HepG2 (cell line): ENCODE data around the gene ZCCHC24. TPM values are rescaled to one million over a fixed set of nuclear protein-coding genes. Genes with fewer than 3 reads are reported as not detected.

Source experiments
- AGO1 ChIP-seq: fragments of 200-400 bp; formaldehyde crosslinking; IDR thresholded peaks from 2 replicates; pipeline ENCODE4 v1.6.1; 2017; ENCODE audit warnings: mild to moderate bottlenecking, low read depth, low read length, moderate library complexity; ENCODE audit not compliant: poor library complexity, severe bottlenecking
- HNF4G ChIP-seq, 2 experiments: sonication (generic) in 1 of 2; formaldehyde crosslinking in 1 of 2; IDR thresholded peaks; 2 replicates each; pipeline versions ENCODE4 v1.4.0 to v1.6.1; 2011 to 2020; ENCODE audit warnings: borderline replicate concordance in 2 of 2, low read depth in 2 of 2, mild to moderate bottlenecking in 2 of 2, low read length in 1 of 2, missing genetic modification reagents in 1 of 2, moderate library complexity in 1 of 2
- KLF16 ChIP-seq, 2 experiments: sonication (generic) in 1 of 2; formaldehyde crosslinking in 1 of 2; IDR thresholded peaks; 2 replicates each; pipeline versions ENCODE4 v1.6.1 to v1.8.0; 2016 to 2023; ENCODE audit warnings: missing genetic modification reagents in 2 of 2, missing compliant biosample characterization in 1 of 2
- PITX1 ChIP-seq: sonication (generic); formaldehyde crosslinking; IDR thresholded peaks from 2 replicates; pipeline ENCODE4 v1.5.1; 2020; ENCODE audit warnings: mild to moderate bottlenecking, missing genetic modification reagents
- POGZ ChIP-seq: sonication (generic); formaldehyde crosslinking; IDR thresholded peaks from 2 replicates; pipeline ENCODE4 v1.4.0; 2020; ENCODE audit warnings: mild to moderate bottlenecking, missing genetic modification reagents
- RORA ChIP-seq: sonication (generic); formaldehyde crosslinking; IDR thresholded peaks from 2 replicates; pipeline ENCODE4 v1.5.0; 2020; ENCODE audit warnings: mild to moderate bottlenecking, missing genetic modification reagents, moderate library complexity
- SIN3B ChIP-seq: fragments of 150-350 bp; IDR thresholded peaks from 2 replicates; pipeline ENCODE4 v1.6.1; 2014; ENCODE audit warnings: low read length
- TCF12 ChIP-seq, 2 experiments: fragments of 450-650 bp in 1 of 2; sonication (generic) in 1 of 2; formaldehyde crosslinking in 1 of 2; IDR thresholded peaks; 2 replicates each; pipeline versions ENCODE4 v1.6.1 to v1.8.0; 2017 to 2022; ENCODE audit warnings: antibody characterized with exemption in 1 of 2, mild to moderate bottlenecking in 1 of 2, missing genetic modification reagents in 1 of 2, moderate library complexity in 1 of 2
- TSC22D2 ChIP-seq: sonication (generic); formaldehyde crosslinking; IDR thresholded peaks from 2 replicates; pipeline ENCODE4 v1.5.1; 2020; ENCODE audit warnings: missing genetic modification reagents, mild to moderate bottlenecking, borderline replicate concordance
- ZBTB8A ChIP-seq: sonication (generic); formaldehyde crosslinking; IDR thresholded peaks from 2 replicates; pipeline ENCODE4 v1.4.0; 2020; ENCODE audit warnings: mild to moderate bottlenecking, low read depth, missing genetic modification reagents, borderline replicate concordance
- ZNF205 ChIP-seq: IDR thresholded peaks from 2 replicates; pipeline ENCODE4 v1.6.1; 2018; ENCODE audit warnings: missing biosample characterization, missing genetic modification reagents
- ZNF296 ChIP-seq: sonication (generic); formaldehyde crosslinking; conservative IDR thresholded peaks from 2 replicates; pipeline ENCODE4 v1.5.0; 2020; ENCODE audit warnings: mild to moderate bottlenecking, missing genetic modification reagents
- ZNF562 ChIP-seq: sonication (generic); formaldehyde crosslinking; IDR thresholded peaks from 2 replicates; pipeline ENCODE4 v1.8.0; 2022; ENCODE audit warnings: missing genetic modification reagents, borderline replicate concordance
- ZNF776 ChIP-seq: sonication (generic); formaldehyde crosslinking; IDR thresholded peaks from 2 replicates; pipeline ENCODE4 v1.4.0; 2020; ENCODE audit warnings: mild to moderate bottlenecking, missing genetic modification reagents
- polyA plus RNA-seq, 8 experiments: library from polyadenylated mRNA; depleted of rRNA in 3 of 8; stranded (reverse) in 7 of 8; unstranded in 1 of 8; fragments of >200 nt; fragmentation: Illumina TruSeq in 4 of 8; extraction: Trizol in 4 of 8; gene quantifications; 2 replicates each; pipeline versions ENCODE4 v1.2.1 to v1.2.3, GENCODE V29; 2011 to 2016; ENCODE audit warnings: low read depth in 4 of 8, missing spikeins in 1 of 8, mixed read lengths in 1 of 8; ENCODE audit not compliant: insufficient read depth in 1 of 8
- total RNA-seq, 5 experiments: library from RNA; depleted of rRNA; stranded (reverse); fragments of >200 nt; fragmentation: Illumina TruSeq; extraction: Trizol; gene quantifications; 2 replicates each; pipeline ENCODE4 v1.2.3, GENCODE V29; 2016; ENCODE audit warnings: low read depth in 1 of 5
- TF ChIP-seq, protein P1 (sequence below): IDR thresholded peaks from 2 replicates; pipeline ENCODE4 v1.6.1; 2016
- TF ChIP-seq, protein P2 (sequence below): sonication (generic); formaldehyde crosslinking; conservative IDR thresholded peaks from 2 replicates; pipeline ENCODE4 v1.8.0; 2022; ENCODE audit warnings: mild to moderate bottlenecking, moderate library complexity, missing genetic modification reagents
- TF ChIP-seq, protein P3 (sequence below): sonication (generic); formaldehyde crosslinking; IDR thresholded peaks from 2 replicates; pipeline ENCODE4 v1.5.0; 2020; ENCODE audit warnings: mild to moderate bottlenecking, missing genetic modification reagents, borderline replicate concordance
- TF ChIP-seq, protein P4 (sequence below): sonication (generic); formaldehyde crosslinking; IDR thresholded peaks from 2 replicates; pipeline ENCODE4 v1.4.0; 2020; ENCODE audit warnings: mild to moderate bottlenecking, missing genetic modification reagents
- TF ChIP-seq, protein P5 (sequence below): sonication (generic); formaldehyde crosslinking; IDR thresholded peaks from 2 replicates; pipeline ENCODE4 v1.8.1; 2023; ENCODE audit warnings: mild to moderate bottlenecking, missing genetic modification reagents
- TF ChIP-seq, protein P6 (sequence below): sonication (generic); formaldehyde crosslinking; IDR thresholded peaks from 2 replicates; pipeline ENCODE4 v1.4.0; 2020; ENCODE audit warnings: missing genetic modification reagents, borderline replicate concordance

ZCCHC24 gene
- total and polyA plus RNA-seq, 2 of the 13 experiments (the other 11 are each of a cell fraction or from before 2014, with no cell fraction given): 3.1 to 7.9 TPM

DNA sequence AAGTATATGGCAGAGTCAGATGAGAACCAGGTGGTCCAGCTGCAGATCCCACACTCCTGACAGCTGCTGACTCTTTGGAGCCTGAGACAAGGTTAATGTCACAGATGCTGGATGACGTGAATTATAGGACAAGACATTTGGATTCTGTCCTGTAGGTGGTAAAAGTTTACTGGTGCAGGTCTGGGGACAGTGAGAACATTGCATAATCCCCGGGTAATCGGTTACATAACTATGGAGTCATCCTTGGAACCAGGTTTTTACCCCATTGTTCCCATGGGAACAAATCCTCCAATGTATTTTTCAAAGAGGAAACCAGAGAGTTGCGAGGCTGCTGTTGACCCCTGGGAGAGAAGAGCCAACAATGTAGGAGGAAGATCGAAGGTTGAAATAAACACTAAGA lies 27.5 kb upstream of the ZCCHC24 start (continued):
- TF ChIP-seq, protein P1, sequence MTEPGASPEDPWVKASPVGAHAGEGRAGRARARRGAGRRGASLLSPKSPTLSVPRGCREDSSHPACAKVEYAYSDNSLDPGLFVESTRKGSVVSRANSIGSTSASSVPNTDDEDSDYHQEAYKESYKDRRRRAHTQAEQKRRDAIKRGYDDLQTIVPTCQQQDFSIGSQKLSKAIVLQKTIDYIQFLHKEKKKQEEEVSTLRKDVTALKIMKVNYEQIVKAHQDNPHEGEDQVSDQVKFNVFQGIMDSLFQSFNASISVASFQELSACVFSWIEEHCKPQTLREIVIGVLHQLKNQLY (CRISPR knock-in tag): no peak
- TF ChIP-seq ZBTB8A (no peak), AGO1 (no peak), RORA (no peak), ZNF562 (CRISPR knock-in tag) (no peak), ZNF296 (CRISPR knock-in tag) (no peak), TCF12 (IDR thresholded peaks at IDR 0.05) (no peak), TCF12 (CRISPR knock-in tag; IDR thresholded peaks at IDR 0.05) (no peak), PITX1 (CRISPR knock-in tag) (peak; percentile 26; the same call in 1 of the 2 replicates), KLF16 (CRISPR knock-in tag; IDR thresholded peaks at IDR 0.05) (no peak), TSC22D2 (CRISPR knock-in tag) (no peak), ZNF205 (CRISPR knock-in tag) (no peak), HNF4G (IDR thresholded peaks at IDR 0.05; ENCODE audit: borderline replicate concordance, low read depth, low read length) (no peak), HNF4G (CRISPR knock-in tag; IDR thresholded peaks at IDR 0.05; ENCODE audit: borderline replicate concordance, low read depth) (no peak), ZNF776 (CRISPR knock-in tag) (no peak), SIN3B (no peak), POGZ (CRISPR knock-in tag) (no peak)
- TF ChIP-seq, protein P2, sequence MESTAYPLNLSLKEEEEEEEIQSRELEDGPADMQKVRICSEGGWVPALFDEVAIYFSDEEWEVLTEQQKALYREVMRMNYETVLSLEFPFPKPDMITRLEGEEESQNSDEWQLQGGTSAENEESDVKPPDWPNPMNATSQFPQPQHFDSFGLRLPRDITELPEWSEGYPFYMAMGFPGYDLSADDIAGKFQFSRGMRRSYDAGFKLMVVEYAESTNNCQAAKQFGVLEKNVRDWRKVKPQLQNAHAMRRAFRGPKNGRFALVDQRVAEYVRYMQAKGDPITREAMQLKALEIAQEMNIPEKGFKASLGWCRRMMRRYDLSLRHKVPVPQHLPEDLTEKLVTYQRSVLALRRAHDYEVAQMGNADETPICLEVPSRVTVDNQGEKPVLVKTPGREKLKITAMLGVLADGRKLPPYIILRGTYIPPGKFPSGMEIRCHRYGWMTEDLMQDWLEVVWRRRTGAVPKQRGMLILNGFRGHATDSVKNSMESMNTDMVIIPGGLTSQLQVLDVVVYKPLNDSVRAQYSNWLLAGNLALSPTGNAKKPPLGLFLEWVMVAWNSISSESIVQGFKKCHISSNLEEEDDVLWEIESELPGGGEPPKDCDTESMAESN (CRISPR knock-in tag): no peak
- TF ChIP-seq, protein P3, sequence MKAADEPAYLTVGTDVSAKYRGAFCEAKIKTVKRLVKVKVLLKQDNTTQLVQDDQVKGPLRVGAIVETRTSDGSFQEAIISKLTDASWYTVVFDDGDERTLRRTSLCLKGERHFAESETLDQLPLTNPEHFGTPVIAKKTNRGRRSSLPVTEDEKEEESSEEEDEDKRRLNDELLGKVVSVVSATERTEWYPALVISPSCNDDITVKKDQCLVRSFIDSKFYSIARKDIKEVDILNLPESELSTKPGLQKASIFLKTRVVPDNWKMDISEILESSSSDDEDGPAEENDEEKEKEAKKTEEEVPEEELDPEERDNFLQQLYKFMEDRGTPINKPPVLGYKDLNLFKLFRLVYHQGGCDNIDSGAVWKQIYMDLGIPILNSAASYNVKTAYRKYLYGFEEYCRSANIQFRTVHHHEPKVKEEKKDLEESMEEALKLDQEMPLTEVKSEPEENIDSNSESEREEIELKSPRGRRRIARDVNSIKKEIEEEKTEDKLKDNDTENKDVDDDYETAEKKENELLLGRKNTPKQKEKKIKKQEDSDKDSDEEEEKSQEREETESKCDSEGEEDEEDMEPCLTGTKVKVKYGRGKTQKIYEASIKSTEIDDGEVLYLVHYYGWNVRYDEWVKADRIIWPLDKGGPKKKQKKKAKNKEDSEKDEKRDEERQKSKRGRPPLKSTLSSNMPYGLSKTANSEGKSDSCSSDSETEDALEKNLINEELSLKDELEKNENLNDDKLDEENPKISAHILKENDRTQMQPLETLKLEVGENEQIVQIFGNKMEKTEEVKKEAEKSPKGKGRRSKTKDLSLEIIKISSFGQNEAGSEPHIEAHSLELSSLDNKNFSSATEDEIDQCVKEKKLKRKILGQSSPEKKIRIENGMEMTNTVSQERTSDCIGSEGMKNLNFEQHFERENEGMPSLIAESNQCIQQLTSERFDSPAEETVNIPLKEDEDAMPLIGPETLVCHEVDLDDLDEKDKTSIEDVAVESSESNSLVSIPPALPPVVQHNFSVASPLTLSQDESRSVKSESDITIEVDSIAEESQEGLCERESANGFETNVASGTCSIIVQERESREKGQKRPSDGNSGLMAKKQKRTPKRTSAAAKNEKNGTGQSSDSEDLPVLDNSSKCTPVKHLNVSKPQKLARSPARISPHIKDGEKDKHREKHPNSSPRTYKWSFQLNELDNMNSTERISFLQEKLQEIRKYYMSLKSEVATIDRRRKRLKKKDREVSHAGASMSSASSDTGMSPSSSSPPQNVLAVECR (CRISPR knock-in tag): no peak
- TF ChIP-seq, protein P4, sequence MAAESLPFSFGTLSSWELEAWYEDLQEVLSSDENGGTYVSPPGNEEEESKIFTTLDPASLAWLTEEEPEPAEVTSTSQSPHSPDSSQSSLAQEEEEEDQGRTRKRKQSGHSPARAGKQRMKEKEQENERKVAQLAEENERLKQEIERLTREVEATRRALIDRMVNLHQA (CRISPR knock-in tag): no peak
- TF ChIP-seq, protein P5, sequence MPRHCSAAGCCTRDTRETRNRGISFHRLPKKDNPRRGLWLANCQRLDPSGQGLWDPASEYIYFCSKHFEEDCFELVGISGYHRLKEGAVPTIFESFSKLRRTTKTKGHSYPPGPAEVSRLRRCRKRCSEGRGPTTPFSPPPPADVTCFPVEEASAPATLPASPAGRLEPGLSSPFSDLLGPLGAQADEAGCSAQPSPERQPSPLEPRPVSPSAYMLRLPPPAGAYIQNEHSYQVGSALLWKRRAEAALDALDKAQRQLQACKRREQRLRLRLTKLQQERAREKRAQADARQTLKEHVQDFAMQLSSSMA: no peak
- TF ChIP-seq, protein P6, sequence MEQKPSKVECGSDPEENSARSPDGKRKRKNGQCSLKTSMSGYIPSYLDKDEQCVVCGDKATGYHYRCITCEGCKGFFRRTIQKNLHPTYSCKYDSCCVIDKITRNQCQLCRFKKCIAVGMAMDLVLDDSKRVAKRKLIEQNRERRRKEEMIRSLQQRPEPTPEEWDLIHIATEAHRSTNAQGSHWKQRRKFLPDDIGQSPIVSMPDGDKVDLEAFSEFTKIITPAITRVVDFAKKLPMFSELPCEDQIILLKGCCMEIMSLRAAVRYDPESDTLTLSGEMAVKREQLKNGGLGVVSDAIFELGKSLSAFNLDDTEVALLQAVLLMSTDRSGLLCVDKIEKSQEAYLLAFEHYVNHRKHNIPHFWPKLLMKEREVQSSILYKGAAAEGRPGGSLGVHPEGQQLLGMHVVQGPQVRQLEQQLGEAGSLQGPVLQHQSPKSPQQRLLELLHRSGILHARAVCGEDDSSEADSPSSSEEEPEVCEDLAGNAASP (CRISPR knock-in tag): peak; percentile 25; the same call in 1 of the 2 replicates
